ENCODE results near the gene CYP51A1. TPM values are rescaled to one million over a fixed set of nuclear protein-coding genes. Genes with fewer than 3 reads are reported as not detected.

Gene CYP51A1
- total RNA-seq, 2 experiments from 2014 or later: 57.8 to 63.3 TPM

GRCh38 chr7:92076509-92076908 is 57.8 kb downstream of the CYP51A1 start:
- CTCF ChIA-PET: no interaction called here

GRCh38 chr7:92075455-92076158 is 58.7 kb downstream of the CYP51A1 start:
- Mint-ChIP-seq H3K27me3 (no peaks in the 10 kb centered on the region), H3K4me3 (no peak overlapping the region), H3K4me1 (peaks cover 9% of the 10 kb centered on the region), H3K27ac (no peak overlapping the region), H3K9me3 (ENCODE audit: low read depth) (no peaks in the 10 kb centered on the region), H3K36me3 (ENCODE audit: low read depth) (peaks cover 22% of the 10 kb centered on the region)
- ATAC-seq (peak; percentile 98), DNase-seq (no peak)
- POLR2A ChIA-PET: no interaction called here
- intact Hi-C loops (cut with DNase I, micrococcal nuclease): no loop called here
- CTCF ChIA-PET: interaction anchor here (0.8 kb wide), 1 partner anchor 386 kb away, joined by 3 read pairs; no protein-coding TSS in a partner anchor

More at GRCh38 chr7:92076509-92076908, 57.8 kb downstream of the CYP51A1 start:
- intact Hi-C loops (cut with DNase I, micrococcal nuclease): no loop called here
- Mint-ChIP-seq H3K4me1 (peaks cover 9% of the 10 kb centered on the region), H3K27ac (no peak overlapping the region), H3K9me3 (ENCODE audit: low read depth) (no peaks in the 10 kb centered on the region), H3K36me3 (ENCODE audit: low read depth) (peaks cover 22% of the 10 kb centered on the region), H3K4me3 (no peak overlapping the region), H3K27me3 (no peaks in the 10 kb centered on the region)
- POLR2A ChIA-PET: no interaction called here
- ATAC-seq: no peak
- no peak for DNase-seq

- DNase-seq (no peak), ATAC-seq (no peak)
- H3K27me3 Mint-ChIP-seq: no peaks in the 10 kb centered on the region
- ChIA-PET CTCF (interaction anchor here (1.0 to 1.1 kb wide), 2 partner anchors 14 to 193 kb away, joined by 3 read pairs; no protein-coding TSS in a partner anchor), POLR2A (no interaction called here)
- H3K4me3 Mint-ChIP-seq: no peak overlapping the region
- H3K27ac Mint-ChIP-seq: no peak overlapping the region
- peaks cover 26% of the 10 kb centered on the region for H3K36me3 Mint-ChIP-seq (ENCODE audit: low read depth)
- peaks cover 9% of the 10 kb centered on the region for H3K4me1 Mint-ChIP-seq
- intact Hi-C loops (cut with DNase I, micrococcal nuclease): no loop called here
- no peaks in the 10 kb centered on the region for H3K9me3 Mint-ChIP-seq (ENCODE audit: low read depth)
These were observed 61.6 kb downstream of the CYP51A1 start for GRCh38 chr7:92072708-92073107.

GRCh38 chr7:92072121-92072520 is 62.2 kb downstream of the CYP51A1 start:
- H3K27me3 Mint-ChIP-seq: no peaks in the 10 kb centered on the region
- ATAC-seq (no peak), DNase-seq (no peak)
- peaks cover 9% of the 10 kb centered on the region for H3K4me1 Mint-ChIP-seq
- POLR2A ChIA-PET: no interaction called here
- no peak overlapping the region for H3K27ac Mint-ChIP-seq
- H3K4me3 Mint-ChIP-seq: no peak overlapping the region
- no peaks in the 10 kb centered on the region for H3K9me3 Mint-ChIP-seq (ENCODE audit: low read depth)
- intact Hi-C loops (cut with DNase I, micrococcal nuclease): no loop called here
- CTCF ChIA-PET: interaction anchor here (0.6 to 1.1 kb wide), 3 partner anchors 13 to 329 kb away, joined by 3 read pairs; no protein-coding TSS in a partner anchor
- H3K36me3 Mint-ChIP-seq (ENCODE audit: low read depth): peaks cover 25% of the 10 kb centered on the region

GRCh38 chr7:92071032-92071431 is 63.2 kb downstream of the CYP51A1 start:
- intact Hi-C loops (cut with DNase I, micrococcal nuclease): no loop called here
- Mint-ChIP-seq H3K4me1 (peaks cover 7% of the 10 kb centered on the region), H3K9me3 (ENCODE audit: low read depth) (no peaks in the 10 kb centered on the region), H3K36me3 (ENCODE audit: low read depth) (peaks cover 28% of the 10 kb centered on the region), H3K27ac (no peak overlapping the region), H3K4me3 (no peak overlapping the region), H3K27me3 (no peaks in the 10 kb centered on the region)
- no peak for DNase-seq
- CTCF ChIA-PET: interaction anchor here (0.7 to 1.2 kb wide), 3 partner anchors 37 to 377 kb away, joined by 3 to 4 read pairs (median 4); partner anchors contain the start of gene GATAD1
- ATAC-seq: no peak
- POLR2A ChIA-PET: no interaction called here

- intact Hi-C loops (cut with DNase I, micrococcal nuclease): no loop called here
- Mint-ChIP-seq H3K4me3 (no peak overlapping the region), H3K9me3 (ENCODE audit: low read depth) (no peaks in the 10 kb centered on the region), H3K36me3 (ENCODE audit: low read depth) (peaks cover 25% of the 10 kb centered on the region), H3K27me3 (no peaks in the 10 kb centered on the region), H3K4me1 (no peaks in the 10 kb centered on the region), H3K27ac (no peak overlapping the region)
- ChIA-PET CTCF (interaction anchor here (0.8 kb wide), 1 partner anchor 742 kb away, joined by 3 read pairs; no protein-coding TSS in a partner anchor), POLR2A (interaction anchor here (0.6 kb wide), 1 partner anchor 190 kb away, joined by 3 read pairs; no protein-coding TSS in a partner anchor)
- DNase-seq (no peak), ATAC-seq (no peak)
These were observed 69.7 kb downstream of the CYP51A1 start for GRCh38 chr7:92064438-92065029.

Other genes starting within 250 kb of the CYP51A1 start
- 10 to 100 TPM; 25.3 to 25.4 TPM for gene AKAP9, start 193.6 kb downstream of the CYP51A1 start, total RNA-seq
- not detected for gene LRRD1, start 44.7 kb upstream of the CYP51A1 start, total RNA-seq
- 10 to 100 TPM; 37.7 to 45.5 TPM for gene KRIT1, start 111.4 kb upstream of the CYP51A1 start, total RNA-seq
- gene ANKIB1, start 111.5 kb upstream of the CYP51A1 start, total RNA-seq: 10 to 100 TPM; 37.0 to 55.1 TPM